Esophagus muscularis mucosa (tissue), 4 donors: ENCODE results near the gene POFUT2.

Source experiments
- EP300 ChIP-seq: sonication (generic); formaldehyde crosslinking; IDR thresholded peaks from one replicate; pipeline ENCODE4 v1.6.1; 2017; ENCODE audit warnings: antibody characterized with exemption
- POLR2A ChIP-seq: fragments of 450-650 bp; IDR thresholded peaks from one replicate; pipeline ENCODE4 v1.6.1; 2017; ENCODE audit warnings: antibody characterized with exemption, moderate library complexity, mild to moderate bottlenecking, low read depth
- TF ChIP-seq, protein P1 (sequence below), 3 experiments: fragments of 200-600 bp in 2 of 3; fragments of 450-650 bp in 1 of 3; sonication (generic) in 2 of 3; IDR thresholded peaks; one replicate each; pipeline ENCODE4 v1.5.1; 2017 to 2019; ENCODE audit warnings: antibody characterized with exemption in 3 of 3, mild to moderate bottlenecking in 2 of 3, moderate library complexity in 1 of 3

- TF ChIP-seq POLR2A (no peak), EP300 (no peak)
- TF ChIP-seq, protein P1, sequence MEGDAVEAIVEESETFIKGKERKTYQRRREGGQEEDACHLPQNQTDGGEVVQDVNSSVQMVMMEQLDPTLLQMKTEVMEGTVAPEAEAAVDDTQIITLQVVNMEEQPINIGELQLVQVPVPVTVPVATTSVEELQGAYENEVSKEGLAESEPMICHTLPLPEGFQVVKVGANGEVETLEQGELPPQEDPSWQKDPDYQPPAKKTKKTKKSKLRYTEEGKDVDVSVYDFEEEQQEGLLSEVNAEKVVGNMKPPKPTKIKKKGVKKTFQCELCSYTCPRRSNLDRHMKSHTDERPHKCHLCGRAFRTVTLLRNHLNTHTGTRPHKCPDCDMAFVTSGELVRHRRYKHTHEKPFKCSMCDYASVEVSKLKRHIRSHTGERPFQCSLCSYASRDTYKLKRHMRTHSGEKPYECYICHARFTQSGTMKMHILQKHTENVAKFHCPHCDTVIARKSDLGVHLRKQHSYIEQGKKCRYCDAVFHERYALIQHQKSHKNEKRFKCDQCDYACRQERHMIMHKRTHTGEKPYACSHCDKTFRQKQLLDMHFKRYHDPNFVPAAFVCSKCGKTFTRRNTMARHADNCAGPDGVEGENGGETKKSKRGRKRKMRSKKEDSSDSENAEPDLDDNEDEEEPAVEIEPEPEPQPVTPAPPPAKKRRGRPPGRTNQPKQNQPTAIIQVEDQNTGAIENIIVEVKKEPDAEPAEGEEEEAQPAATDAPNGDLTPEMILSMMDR (IDR thresholded peaks at IDR 0.05) = peak in 1 of 3 experiments; percentile 5
Measured at GRCh38 chr21:45324489-45325205, 37.0 kb upstream of the POFUT2 start.
